Tibial nerve (tissue), 4 donors: ENCODE measurements around the gene SYTL5. TPM values are rescaled to one million over a fixed set of nuclear protein-coding genes. Genes with fewer than 3 reads are reported as not detected.

Experiments
- DNase-seq, 2 donors: peaks; one replicate each; pipeline ENCODE4 v3.0.0-alpha.2; 2019; ENCODE audit warnings: low spot score in 2 of 2
- H3K27ac ChIP-seq, 4 donors: fragments of 200-600 bp; sonication (generic) in 3 of 4; one replicate each; pipeline ENCODE4 v1.5.1; 2017 to 2019; ENCODE audit warnings: mild to moderate bottlenecking in 1 of 4
- H3K27me3 ChIP-seq, 2 donors: fragments of 200-600 bp; sonication (generic) in 1 of 2; one replicate each; pipeline versions ENCODE4 v1.5.1 to v1.6.0; 2017 to 2019
- H3K36me3 ChIP-seq, 3 donors: fragments of 200-600 bp; sonication (generic); one replicate each; pipeline ENCODE4 v1.5.1; 2018 to 2019
- H3K4me1 ChIP-seq, 4 donors: fragments of 200-600 bp; sonication (generic) in 3 of 4; one replicate each; pipeline ENCODE4 v1.5.1; 2017 to 2019
- H3K4me3 ChIP-seq, 4 donors: fragments of 200-600 bp; sonication (generic) in 3 of 4; one replicate each; pipeline ENCODE4 v1.5.1; 2017 to 2019; ENCODE audit warnings: mild to moderate bottlenecking in 1 of 4, moderate library complexity in 1 of 4
- H3K9me3 ChIP-seq, 4 donors: fragments of 200-600 bp; sonication (generic) in 3 of 4; one replicate each; pipeline ENCODE4 v1.5.1; 2017 to 2019
- EP300 ChIP-seq, 2 donors: sonication (generic); formaldehyde crosslinking; IDR thresholded peaks; one replicate each; pipeline ENCODE4 v1.6.1; 2017; ENCODE audit warnings: antibody characterized with exemption in 2 of 2, mild to moderate bottlenecking in 1 of 2
- POLR2A ChIP-seq, 2 donors: fragments of 450-650 bp; IDR thresholded peaks; one replicate each; pipeline ENCODE4 v1.6.1; 2017; ENCODE audit warnings: antibody characterized with exemption in 2 of 2, mild to moderate bottlenecking in 2 of 2, moderate library complexity in 2 of 2
- WGBS, 2 donors: methylation state at CpG; one replicate each; pipeline ENCODE4 v1.1.5; 2018; 5-methylcytosine and 5-hydroxymethylcytosine counted together
- small RNA-seq: library from RNA; depleted of rRNA; stranded (forward); fragments of <200 nt; gene quantifications from one replicate; pipeline ENCODE3, GENCODE V24; 2016
- total RNA-seq, 4 donors: library from RNA; depleted of rRNA; stranded (reverse); fragments of >200 nt; gene quantifications; one replicate each; pipeline ENCODE4 v1.1.0, GENCODE V29; 2016
- TF ChIP-seq, protein P1 (sequence below), 5 experiments: fragments of 200-600 bp in 3 of 5; fragments of 450-650 bp in 2 of 5; sonication (generic) in 3 of 5; IDR thresholded peaks; one replicate each; pipeline ENCODE4 v1.5.1; 2016 to 2019; ENCODE audit warnings: antibody characterized with exemption in 5 of 5, mild to moderate bottlenecking in 3 of 5, moderate library complexity in 2 of 5

SYTL5 gene
- total RNA-seq, 4 donors from 2014 or later: 0.21 to 0.78 (median 0.37) TPM

DNA sequence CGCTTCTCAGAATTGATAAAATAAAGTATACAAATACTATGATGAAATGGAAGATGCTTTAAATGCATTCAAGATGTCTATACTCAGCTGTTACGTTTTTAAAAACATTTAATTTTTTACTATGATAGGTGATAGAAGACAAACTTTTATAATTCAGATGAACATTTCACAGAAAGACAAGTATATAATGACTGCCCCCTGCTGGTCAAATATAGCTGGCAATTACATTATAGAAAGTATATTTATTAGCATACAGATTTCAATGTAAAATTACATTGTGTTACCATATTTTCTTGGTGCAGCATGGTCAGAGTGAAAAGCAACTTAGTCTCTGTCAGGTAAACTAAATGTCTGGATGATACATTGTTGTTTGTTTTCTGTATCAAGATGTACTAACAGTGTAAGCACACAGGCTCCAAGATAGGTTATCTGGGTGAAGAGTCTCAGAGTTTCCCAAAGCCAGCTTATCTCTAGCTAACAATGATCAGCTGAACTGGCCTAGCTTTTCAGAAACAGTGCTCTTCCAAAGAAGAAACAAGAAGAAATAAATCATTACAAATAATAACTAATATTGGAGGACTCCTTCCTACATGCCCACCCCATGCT, 160.2 kb downstream of the SYTL5 start:
- Histone ChIP-seq H3K27me3 (no peaks in the 10 kb centered on the region), H3K27ac (no peak overlapping the region), H3K4me1 (no peaks in the 10 kb centered on the region), H3K4me3 (no peak overlapping the region), H3K9me3 (no peaks in the 10 kb centered on the region), H3K36me3 (no peaks in the 10 kb centered on the region)
- WGBS, 2 donors: 43 to 47% methylated on average over 2 of the region's 2 CpGs
- DNase-seq: peak in 1 of 2 donors; percentile 54
- TF ChIP-seq, protein P1, sequence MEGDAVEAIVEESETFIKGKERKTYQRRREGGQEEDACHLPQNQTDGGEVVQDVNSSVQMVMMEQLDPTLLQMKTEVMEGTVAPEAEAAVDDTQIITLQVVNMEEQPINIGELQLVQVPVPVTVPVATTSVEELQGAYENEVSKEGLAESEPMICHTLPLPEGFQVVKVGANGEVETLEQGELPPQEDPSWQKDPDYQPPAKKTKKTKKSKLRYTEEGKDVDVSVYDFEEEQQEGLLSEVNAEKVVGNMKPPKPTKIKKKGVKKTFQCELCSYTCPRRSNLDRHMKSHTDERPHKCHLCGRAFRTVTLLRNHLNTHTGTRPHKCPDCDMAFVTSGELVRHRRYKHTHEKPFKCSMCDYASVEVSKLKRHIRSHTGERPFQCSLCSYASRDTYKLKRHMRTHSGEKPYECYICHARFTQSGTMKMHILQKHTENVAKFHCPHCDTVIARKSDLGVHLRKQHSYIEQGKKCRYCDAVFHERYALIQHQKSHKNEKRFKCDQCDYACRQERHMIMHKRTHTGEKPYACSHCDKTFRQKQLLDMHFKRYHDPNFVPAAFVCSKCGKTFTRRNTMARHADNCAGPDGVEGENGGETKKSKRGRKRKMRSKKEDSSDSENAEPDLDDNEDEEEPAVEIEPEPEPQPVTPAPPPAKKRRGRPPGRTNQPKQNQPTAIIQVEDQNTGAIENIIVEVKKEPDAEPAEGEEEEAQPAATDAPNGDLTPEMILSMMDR (IDR thresholded peaks at IDR 0.05): peak; percentile 36 to 49 (median 40)
- TF ChIP-seq EP300 (IDR thresholded peaks at IDR 0.05) (no peak), POLR2A (IDR thresholded peaks at IDR 0.05) (no peak)

DNA sequence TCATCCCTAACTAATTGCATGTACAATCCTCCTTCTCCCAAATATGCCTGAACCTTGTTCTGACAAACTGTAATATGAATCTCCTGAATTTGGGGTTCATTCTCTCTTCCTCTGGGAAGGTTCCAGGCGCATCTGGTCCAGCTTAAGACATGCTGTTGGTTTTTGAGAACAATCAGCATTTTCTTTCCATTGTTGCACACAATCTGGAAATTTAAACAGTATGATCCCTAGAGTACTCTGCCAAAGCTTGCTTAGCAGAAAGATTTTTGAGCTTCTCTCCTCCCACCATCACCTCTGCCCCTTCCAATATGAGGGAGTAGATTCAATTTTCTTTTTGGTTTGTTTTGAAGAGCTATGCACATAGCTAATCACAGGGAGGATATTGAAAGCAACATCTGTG, 164.2 kb downstream of the SYTL5 start:
- no peaks in the 10 kb centered on the region for H3K9me3 ChIP-seq
- H3K4me1 ChIP-seq: no peaks in the 10 kb centered on the region
- no peak overlapping the region for H3K27ac ChIP-seq
- TF ChIP-seq, protein P1 (IDR thresholded peaks at IDR 0.05): no peak
- TF ChIP-seq POLR2A (IDR thresholded peaks at IDR 0.05): no peak
- TF ChIP-seq EP300 (IDR thresholded peaks at IDR 0.05): no peak
- no peak overlapping the region for H3K4me3 ChIP-seq
- H3K36me3 ChIP-seq: no peaks in the 10 kb centered on the region
- no peaks in the 10 kb centered on the region for H3K27me3 ChIP-seq
- WGBS, 2 donors: 50 to 71% methylated on average over 1 of the region's 1 CpG
- no peak for DNase-seq

DNA sequence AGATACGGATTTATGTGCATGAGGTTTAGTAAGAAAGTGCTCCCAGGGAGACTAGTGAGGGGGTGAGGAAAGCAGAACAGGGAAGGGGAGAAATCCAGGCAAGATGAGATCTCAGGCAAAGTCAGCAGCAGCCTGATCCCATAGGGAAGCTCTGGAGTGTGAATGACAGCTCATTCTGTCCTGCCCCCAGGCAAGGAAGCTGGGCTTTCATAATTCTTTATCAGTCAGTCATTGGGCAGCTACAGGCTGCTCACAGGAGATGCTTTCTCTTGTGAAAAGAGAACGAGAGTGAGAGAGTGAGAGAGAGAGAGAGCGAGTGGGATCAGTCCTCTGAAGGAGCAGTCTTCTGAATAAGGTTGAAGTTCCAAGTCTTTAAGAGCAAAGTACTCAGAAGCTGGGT, 166.2 kb downstream of the SYTL5 start:
- Histone ChIP-seq H3K27ac (no peak overlapping the region), H3K4me1 (no peaks in the 10 kb centered on the region), H3K9me3 (no peaks in the 10 kb centered on the region), H3K36me3 (no peaks in the 10 kb centered on the region), H3K27me3 (peaks cover 0 to 7% of the 10 kb centered on the region in 2 donors), H3K4me3 (no peak overlapping the region)
- TF ChIP-seq, protein P1 (IDR thresholded peaks at IDR 0.05): no peak
- no peak for DNase-seq
- 71 to 74% methylated on average over 3 of the region's 3 CpGs for WGBS, 2 donors

DNA sequence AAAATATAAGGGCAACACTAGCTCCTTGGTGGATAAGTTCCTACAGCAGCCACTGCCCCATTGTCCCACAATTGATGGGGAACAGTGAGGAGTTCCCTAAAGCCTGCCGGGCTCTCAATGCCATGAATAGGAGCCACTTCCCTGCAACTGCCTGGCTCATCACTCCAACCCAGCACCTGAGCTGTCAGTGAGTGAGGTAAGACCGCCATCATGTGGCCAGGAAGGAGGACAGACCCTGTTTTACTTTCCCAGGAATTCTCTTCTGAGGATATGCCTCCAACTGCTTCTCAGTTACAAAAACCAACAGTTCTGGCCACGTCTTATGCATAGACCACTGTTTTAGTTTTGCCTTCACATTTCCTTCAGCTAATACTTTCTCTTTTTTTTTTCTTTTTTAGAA, 168.8 kb downstream of the SYTL5 start:
- no peaks in the 10 kb centered on the region for H3K4me1 ChIP-seq
- no peak overlapping the region for H3K27ac ChIP-seq
- TF ChIP-seq POLR2A (IDR thresholded peaks at IDR 0.05): no peak
- TF ChIP-seq, protein P1 (IDR thresholded peaks at IDR 0.05): peak in 1 of 5 experiments; percentile 17
- H3K36me3 ChIP-seq: no peaks in the 10 kb centered on the region
- H3K4me3 ChIP-seq: no peak overlapping the region
- H3K27me3 ChIP-seq: peaks cover 0 to 7% of the 10 kb centered on the region in 2 donors
- 20 to 38% methylated on average over 2 to 3 of the region's 3 CpGs for WGBS, 2 donors
- H3K9me3 ChIP-seq: no peaks in the 10 kb centered on the region
- DNase-seq: no peak

DNA sequence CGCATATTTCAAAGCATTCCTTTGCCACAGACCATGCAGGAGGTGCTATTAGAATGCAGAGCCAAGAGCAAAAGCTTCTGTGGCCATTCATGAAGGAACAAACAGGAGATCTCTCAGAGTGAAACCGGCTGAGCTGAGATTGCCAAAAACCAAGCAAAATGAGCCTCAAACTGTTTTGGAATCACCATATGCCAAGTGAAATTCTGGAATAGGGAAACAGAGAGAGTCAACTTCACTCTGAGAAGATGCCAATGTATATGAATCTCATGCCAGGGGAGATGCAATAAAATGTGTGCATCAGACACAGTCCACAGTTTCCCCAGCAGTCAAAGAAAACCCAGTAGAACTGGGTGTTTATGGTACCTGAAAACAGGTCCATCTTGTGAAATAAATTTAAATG, 172.0 kb downstream of the SYTL5 start:
- no peak for DNase-seq

More for the DNA sequence above, 172.0 kb downstream of the SYTL5 start:
- TF ChIP-seq EP300 (IDR thresholded peaks at IDR 0.05) (no peak), POLR2A (IDR thresholded peaks at IDR 0.05) (no peak)
- TF ChIP-seq, protein P1 (IDR thresholded peaks at IDR 0.05): no peak
- no peaks in the 10 kb centered on the region for H3K36me3 ChIP-seq
- H3K4me1 ChIP-seq: no peaks in the 10 kb centered on the region
- peaks cover 0 to 7% of the 10 kb centered on the region in 2 donors for H3K27me3 ChIP-seq
- no peak overlapping the region for H3K27ac ChIP-seq
- no peaks in the 10 kb centered on the region for H3K9me3 ChIP-seq
- no peak overlapping the region for H3K4me3 ChIP-seq
- WGBS, 2 donors: 45 to 77% methylated on average over 2 of the region's 2 CpGs

Small RNA genes lying within 50 kb of the gene (small RNA-seq; reads per million reads assigned to genes)
- not detected for gene MIR548AJ2

Other genes starting within 250 kb of the SYTL5 start
- gene CYBB, start 226.5 kb upstream of the SYTL5 start, total RNA-seq: 10 to 100 TPM; 19.5 to 26.0 (median 21.8) TPM
- gene DYNLT3, start 159.0 kb upstream of the SYTL5 start, total RNA-seq: 10 to 100 TPM; 26.9 to 36.3 (median 30.7) TPM
- gene SRPX, start 214.3 kb downstream of the SYTL5 start, total RNA-seq: 100 to 1,000 TPM in 3 of 4 donors, 10 to 100 TPM in 1; 64.0 to 165 (median 135) TPM